Activated CD8-positive, alpha-beta T cell treated with anti-CD3 and anti-CD28 coated beads, Interleukin-2, amount 10 ng/mL, durations not matched to agents 7 days and 5 days (primary cell): ENCODE measurements around the gene GABRG3. TPM values are rescaled to one million over a fixed set of nuclear protein-coding genes. Genes with fewer than 3 reads are reported as not detected.

ENCODE experiments used
- ATAC-seq: fragments of 150-1000 bp; cut with Tn5 transposase; one replicate; pipeline ENCODE4 v1.10.0; 2021; ENCODE audit warnings: moderate library complexity
- CTCF ChIA-PET: fragments of 350-600 bp; sonication (Branson Sonifier 250); formaldehyde crosslinking; loops from one replicate; lab custom pipeline; 2021; ENCODE audit warnings: antibody characterized with exemption; lab: Charles Lee
- POLR2A ChIA-PET: fragments of 350-600 bp; sonication (Branson Sonifier 250); formaldehyde crosslinking; loops from one replicate; lab custom pipeline; 2021; ENCODE audit warnings: antibody characterized with exemption; lab: Charles Lee
- DNase-seq: peaks from one replicate; pipeline ENCODE4 v3.0.0-alpha.2; 2020
- H3K27ac Mint-ChIP-seq: one replicate; pipeline ENCODE4 v1.8.0; 2021; ENCODE audit warnings: mild to moderate bottlenecking, mixed read lengths
- H3K27me3 Mint-ChIP-seq: one replicate; pipeline ENCODE4 v1.8.0; 2021; ENCODE audit warnings: low read depth, mixed read lengths
- H3K36me3 Mint-ChIP-seq: one replicate; pipeline ENCODE4 v1.8.0; 2021; ENCODE audit warnings: low read depth, mixed read lengths
- H3K4me1 Mint-ChIP-seq: one replicate; pipeline ENCODE4 v1.8.0; 2021; ENCODE audit warnings: low read depth, mixed read lengths
- H3K4me3 Mint-ChIP-seq: one replicate; pipeline ENCODE4 v1.8.0; 2021; ENCODE audit warnings: mild to moderate bottlenecking, mixed read lengths
- H3K9me3 Mint-ChIP-seq: one replicate; pipeline ENCODE4 v1.8.0; 2022; ENCODE audit warnings: mixed read lengths; ENCODE audit not compliant: insufficient read depth
- total RNA-seq, 2 experiments: library from RNA; stranded (reverse); gene quantifications; one replicate each; pipeline ENCODE4 v1.2.3, GENCODE V29; 2021

Gene GABRG3
- total RNA-seq, 2 experiments from 2014 or later, result not detected

- no peak overlapping the region for H3K27ac Mint-ChIP-seq
Observed at GRCh38 chr15:27238707-27239423, 267.9 kb downstream of the GABRG3 start.

GRCh38 chr15:27241943-27242342 is 271.0 kb downstream of the GABRG3 start:
- Mint-ChIP-seq H3K36me3 (no peaks in the 10 kb centered on the region), H3K4me1 (no peaks in the 10 kb centered on the region), H3K9me3 (peaks cover 6% of the 10 kb centered on the region), H3K4me3 (no peak overlapping the region), H3K27me3 (no peaks in the 10 kb centered on the region), H3K27ac (no peak overlapping the region)
- no peak for ATAC-seq
- ChIA-PET CTCF (no interaction called here), POLR2A (no interaction called here)
- DNase-seq, result no peak

More at GRCh38 chr15:27238707-27239423, 267.9 kb downstream of the GABRG3 start:
- POLR2A ChIA-PET, result no interaction called here
- H3K4me1 Mint-ChIP-seq, result no peaks in the 10 kb centered on the region
- no peaks in the 10 kb centered on the region for H3K36me3 Mint-ChIP-seq
- peaks cover 5% of the 10 kb centered on the region for H3K9me3 Mint-ChIP-seq
- ATAC-seq (no peak), DNase-seq (no peak)
- CTCF ChIA-PET, result no interaction called here
- H3K4me3 Mint-ChIP-seq, result no peak overlapping the region
- H3K27me3 Mint-ChIP-seq, result no peaks in the 10 kb centered on the region

GRCh38 chr15:27244047-27244446 is 273.1 kb downstream of the GABRG3 start:
- no peak for ATAC-seq
- H3K36me3 Mint-ChIP-seq, result no peaks in the 10 kb centered on the region
- ChIA-PET CTCF (no interaction called here), POLR2A (no interaction called here)
- no peak overlapping the region for H3K27ac Mint-ChIP-seq
- no peak for DNase-seq
- H3K4me3 Mint-ChIP-seq, result no peak overlapping the region
- H3K9me3 Mint-ChIP-seq, result peaks cover 6% of the 10 kb centered on the region
- no peaks in the 10 kb centered on the region for H3K4me1 Mint-ChIP-seq
- no peaks in the 10 kb centered on the region for H3K27me3 Mint-ChIP-seq

GRCh38 chr15:27248251-27248650 is 277.3 kb downstream of the GABRG3 start:
- Mint-ChIP-seq H3K9me3 (peaks cover 6% of the 10 kb centered on the region), H3K36me3 (no peaks in the 10 kb centered on the region), H3K27ac (no peak overlapping the region), H3K4me1 (no peaks in the 10 kb centered on the region), H3K4me3 (no peak overlapping the region), H3K27me3 (no peaks in the 10 kb centered on the region)
- no peak for ATAC-seq
- POLR2A ChIA-PET, result no interaction called here
- no peak for DNase-seq
- CTCF ChIA-PET, result no interaction called here

GRCh38 chr15:27249046-27249759 is 278.2 kb downstream of the GABRG3 start:
- Mint-ChIP-seq H3K27me3 (no peaks in the 10 kb centered on the region), H3K4me1 (no peaks in the 10 kb centered on the region), H3K36me3 (no peaks in the 10 kb centered on the region), H3K9me3 (peaks cover 6% of the 10 kb centered on the region), H3K27ac (no peak overlapping the region), H3K4me3 (no peak overlapping the region)
- ChIA-PET CTCF (no interaction called here), POLR2A (no interaction called here)
- no peak for DNase-seq
- no peak for ATAC-seq

GRCh38 chr15:27249760-27250109 is 278.8 kb downstream of the GABRG3 start:
- no peak overlapping the region for H3K4me3 Mint-ChIP-seq
- ChIA-PET CTCF (no interaction called here), POLR2A (no interaction called here)
- DNase-seq (no peak), ATAC-seq (no peak)
- no peaks in the 10 kb centered on the region for H3K27me3 Mint-ChIP-seq
- H3K4me1 Mint-ChIP-seq, result no peaks in the 10 kb centered on the region
- H3K9me3 Mint-ChIP-seq, result peaks cover 6% of the 10 kb centered on the region
- no peak overlapping the region for H3K27ac Mint-ChIP-seq
- no peaks in the 10 kb centered on the region for H3K36me3 Mint-ChIP-seq

GRCh38 chr15:27250223-27250622 is 279.2 kb downstream of the GABRG3 start:
- ChIA-PET CTCF (no interaction called here), POLR2A (no interaction called here)
- Mint-ChIP-seq H3K27ac (no peak overlapping the region), H3K4me3 (no peak overlapping the region), H3K36me3 (no peaks in the 10 kb centered on the region), H3K9me3 (peaks cover 2% of the 10 kb centered on the region), H3K4me1 (no peaks in the 10 kb centered on the region), H3K27me3 (no peaks in the 10 kb centered on the region)
- DNase-seq (no peak), ATAC-seq (no peak)

GRCh38 chr15:27254055-27254454 is 283.1 kb downstream of the GABRG3 start:
- DNase-seq, result no peak
- H3K4me3 Mint-ChIP-seq, result no peak overlapping the region
- CTCF ChIA-PET, result no interaction called here
- H3K9me3 Mint-ChIP-seq, result peaks cover 5% of the 10 kb centered on the region
- no peaks in the 10 kb centered on the region for H3K36me3 Mint-ChIP-seq
- POLR2A ChIA-PET, result no interaction called here
- H3K27me3 Mint-ChIP-seq, result no peaks in the 10 kb centered on the region
- no peak for ATAC-seq
- no peaks in the 10 kb centered on the region for H3K4me1 Mint-ChIP-seq
- no peak overlapping the region for H3K27ac Mint-ChIP-seq

GRCh38 chr15:27254801-27255200 is 283.8 kb downstream of the GABRG3 start:
- no peaks in the 10 kb centered on the region for H3K4me1 Mint-ChIP-seq
- H3K4me3 Mint-ChIP-seq, result no peak overlapping the region
- no peak overlapping the region for H3K27ac Mint-ChIP-seq
- CTCF ChIA-PET, result no interaction called here
- H3K9me3 Mint-ChIP-seq, result peaks cover 5% of the 10 kb centered on the region
- POLR2A ChIA-PET, result no interaction called here
- no peak for DNase-seq
- H3K27me3 Mint-ChIP-seq, result no peaks in the 10 kb centered on the region
- no peak for ATAC-seq
- no peaks in the 10 kb centered on the region for H3K36me3 Mint-ChIP-seq

GRCh38 chr15:27256446-27256845 is 285.5 kb downstream of the GABRG3 start:
- Mint-ChIP-seq H3K4me3 (no peak overlapping the region), H3K9me3 (peaks cover 5% of the 10 kb centered on the region), H3K27me3 (no peaks in the 10 kb centered on the region), H3K36me3 (no peaks in the 10 kb centered on the region), H3K4me1 (no peaks in the 10 kb centered on the region), H3K27ac (no peak overlapping the region)
- ChIA-PET POLR2A (no interaction called here), CTCF (no interaction called here)
- ATAC-seq (no peak), DNase-seq (no peak)

- DNase-seq (no peak), ATAC-seq (no peak)
- Mint-ChIP-seq H3K27me3 (no peaks in the 10 kb centered on the region), H3K9me3 (peaks cover 5% of the 10 kb centered on the region), H3K4me1 (no peaks in the 10 kb centered on the region), H3K27ac (no peak overlapping the region), H3K4me3 (no peak overlapping the region), H3K36me3 (no peaks in the 10 kb centered on the region)
- CTCF ChIA-PET, result no interaction called here
- POLR2A ChIA-PET, result no interaction called here
Observed at GRCh38 chr15:27258287-27258686, 287.3 kb downstream of the GABRG3 start.

GRCh38 chr15:27260523-27260922 is 289.5 kb downstream of the GABRG3 start:
- DNase-seq (no peak), ATAC-seq (no peak)
- no peaks in the 10 kb centered on the region for H3K4me1 Mint-ChIP-seq
- no peaks in the 10 kb centered on the region for H3K36me3 Mint-ChIP-seq
- H3K27ac Mint-ChIP-seq, result no peak overlapping the region
- H3K4me3 Mint-ChIP-seq, result no peak overlapping the region
- no peaks in the 10 kb centered on the region for H3K27me3 Mint-ChIP-seq
- CTCF ChIA-PET, result no interaction called here
- POLR2A ChIA-PET, result no interaction called here
- peaks cover 4% of the 10 kb centered on the region for H3K9me3 Mint-ChIP-seq
